Measurements from ENCODE around the gene F13B.
A peak's percentile ranks its signal among the peaks of the same experiment; 100 is the strongest.
"Not testable (repeated sequence)": the region's sequence is repeated elsewhere in the genome, so short reads cannot be mapped to it uniquely, and the experiment has no call there.

Gene F13B

GRCh38 chr1:197041486-197042353 lies 25.3 kb downstream of the F13B start:
- Histone ChIP-seq H3K9me3 (replicated peaks; ENCODE audit: insufficient read depth, low read length) (no peaks in the 10 kb centered on the region), H3K27ac (ENCODE audit: low read length) (no peak overlapping the region), H3K79me2 (ENCODE audit: low read length) (no peaks in the 10 kb centered on the region), H3F3A (ENCODE audit: insufficient read depth, low read length) (0 out of 2 replicates have a peak, but pooled peaks cover 5% of the 10 kb centered on the region), H3K4me3 (ENCODE audit: low read length) (peak overlapping the region; percentile 26), H3K4me1 (ENCODE audit: low read length) (peaks cover 5% of the 10 kb centered on the region; the same call in 1 of the 2 replicates), H2AFZ (ENCODE audit: low read length) (no peak overlapping the region), H3K9ac (ENCODE audit: low read length) (no peak overlapping the region), H3K36me3 (replicated peaks; ENCODE audit: insufficient read depth, low read length) (no peaks in the 10 kb centered on the region), H4K20me1 (ENCODE audit: insufficient read depth, low read length) (no peaks in the 10 kb centered on the region), H3K27me3 (replicated peaks; ENCODE audit: insufficient read depth, low read length) (peaks cover 26% of the 10 kb centered on the region), H3K9me2 (replicated peaks; ENCODE audit: insufficient read depth, low read length) (no peaks in the 10 kb centered on the region), H3K4me2 (ENCODE audit: low read depth, low read length) (peak overlapping the region; percentile 56)
- peak; percentile 79 for DNase-seq
- TF ChIP-seq EZH2phosphoT487 (IDR thresholded peaks at IDR 0.05; ENCODE audit: low read length) (no peak), CTCF (IDR thresholded peaks at IDR 0.05; ENCODE audit: low read length) (no peak), EZH2 (optimal IDR thresholded peaks at IDR 0.05; ENCODE audit: low read depth, low read length) (no peak)

GRCh38 chr1:197036861-197037260 lies 30.2 kb downstream of the F13B start:
- no peak for TF ChIP-seq CTCF (IDR thresholded peaks at IDR 0.05; ENCODE audit: low read length)
- TF ChIP-seq EZH2phosphoT487 (IDR thresholded peaks at IDR 0.05; ENCODE audit: low read length): no peak
- no peak for TF ChIP-seq EZH2 (optimal IDR thresholded peaks at IDR 0.05; ENCODE audit: low read depth, low read length)
- no peaks in the 10 kb centered on the region for H3K9me2 ChIP-seq (replicated peaks; ENCODE audit: insufficient read depth, low read length)
- no peaks in the 10 kb centered on the region for H4K20me1 ChIP-seq (ENCODE audit: insufficient read depth, low read length)
- H3K36me3 ChIP-seq (replicated peaks; ENCODE audit: insufficient read depth, low read length): no peaks in the 10 kb centered on the region
- no peak overlapping the region for H2AFZ ChIP-seq (ENCODE audit: low read length)
- no peak overlapping the region for H3K9ac ChIP-seq (ENCODE audit: low read length)
- H3K27me3 ChIP-seq (replicated peaks; ENCODE audit: insufficient read depth, low read length): peaks cover 15% of the 10 kb centered on the region; the same call in 1 of the 2 replicates
- peaks cover 5% of the 10 kb centered on the region; the same call in 1 of the 2 replicates for H3K4me1 ChIP-seq (ENCODE audit: low read length)
- no peak overlapping the region for H3K4me3 ChIP-seq (ENCODE audit: low read length)
- no peaks in the 10 kb centered on the region for H3K79me2 ChIP-seq (ENCODE audit: low read length)
- no peak for DNase-seq
- H3K9me3 ChIP-seq (replicated peaks; ENCODE audit: insufficient read depth, low read length): no peaks in the 10 kb centered on the region
- no peak overlapping the region for H3K27ac ChIP-seq (ENCODE audit: low read length)
- 0 out of 2 replicates have a peak, but pooled peaks cover 3% of the 10 kb centered on the region for H3F3A ChIP-seq (ENCODE audit: insufficient read depth, low read length)
- H3K4me2 ChIP-seq (ENCODE audit: low read depth, low read length): no peak overlapping the region

GRCh38 chr1:197034631-197035339 lies 32.3 kb downstream of the F13B start:
- H3K9ac ChIP-seq (ENCODE audit: low read length); H3K79me2 ChIP-seq (ENCODE audit: low read length); H3K4me1 ChIP-seq (ENCODE audit: low read length); H2AFZ ChIP-seq (ENCODE audit: low read length); DNase-seq; H3K4me2 ChIP-seq (ENCODE audit: low read depth, low read length); H3K36me3 ChIP-seq (replicated peaks; ENCODE audit: insufficient read depth, low read length); H3K27ac ChIP-seq (ENCODE audit: low read length); H3F3A ChIP-seq (ENCODE audit: insufficient read depth, low read length); H3K27me3 ChIP-seq (replicated peaks; ENCODE audit: insufficient read depth, low read length); H3K4me3 ChIP-seq (ENCODE audit: low read length); H3K9me3 ChIP-seq (replicated peaks; ENCODE audit: insufficient read depth, low read length); H4K20me1 ChIP-seq (ENCODE audit: insufficient read depth, low read length); H3K9me2 ChIP-seq (replicated peaks; ENCODE audit: insufficient read depth, low read length): not testable (repeated sequence)
